Mesenchymal stem cell (in vitro differentiated cells and primary cell): ENCODE results near the gene ROPN1.

Experiments used
- DNase-seq: peaks from one replicate; pipeline ENCODE4 v3.0.0-alpha.2; 2013
- H2AFZ ChIP-seq: one replicate; pipeline ENCODE4 v1.6.1; 2013; ENCODE audit warnings: low read depth, mild to moderate bottlenecking, control low read depth, inconsistent platforms, low read length, moderate library complexity
- H2AK5ac ChIP-seq: 2 replicates; pipeline ENCODE4 v1.6.1; 2013; ENCODE audit warnings: low read length, moderate library complexity, mild to moderate bottlenecking, inconsistent platforms; ENCODE audit not compliant: severe bottlenecking
- H2BK120ac ChIP-seq: one replicate; pipeline ENCODE4 v1.6.1; 2013; ENCODE audit warnings: low read depth, mild to moderate bottlenecking, inconsistent platforms, low read length, moderate library complexity
- H2BK12ac ChIP-seq, 2 experiments: one replicate each; pipeline ENCODE4 v1.6.1; 2013; ENCODE audit warnings: inconsistent platforms in 2 of 2, low read length in 2 of 2, mild to moderate bottlenecking in 2 of 2, moderate library complexity in 2 of 2, control low read depth in 1 of 2
- H2BK15ac ChIP-seq: one replicate; pipeline ENCODE4 v1.6.1; 2013; ENCODE audit warnings: mild to moderate bottlenecking, low read depth, inconsistent platforms; ENCODE audit not compliant: poor library complexity, severe bottlenecking
- H2BK5ac ChIP-seq: 2 replicates; pipeline ENCODE4 v1.6.1; 2013; ENCODE audit warnings: low read depth, mild to moderate bottlenecking, low read length, control low read depth, inconsistent platforms; ENCODE audit not compliant: poor library complexity, severe bottlenecking
- H3K14ac ChIP-seq, 2 experiments: one replicate each; pipeline ENCODE4 v1.6.1; 2013; ENCODE audit warnings: inconsistent platforms in 2 of 2, low read length in 2 of 2, control low read depth in 1 of 2, mild to moderate bottlenecking in 1 of 2, moderate library complexity in 1 of 2
- H3K18ac ChIP-seq, 2 experiments: one replicate each; pipeline ENCODE4 v1.6.1; 2013; ENCODE audit warnings: inconsistent platforms in 2 of 2, low read length in 2 of 2, control low read depth in 1 of 2, low read depth in 1 of 2, mild to moderate bottlenecking in 1 of 2
- H3K23ac ChIP-seq, 2 experiments: one replicate each; pipeline ENCODE4 v1.6.1; 2013; ENCODE audit warnings: inconsistent platforms in 2 of 2, low read length in 2 of 2, mild to moderate bottlenecking in 2 of 2, moderate library complexity in 2 of 2, control low read depth in 1 of 2
- H3K27ac ChIP-seq: 2 replicates; pipeline ENCODE4 v1.5.1; 2013; ENCODE audit warnings: mild to moderate bottlenecking, moderate library complexity, low read length, control low read depth, inconsistent platforms; ENCODE audit not compliant: poor library complexity, severe bottlenecking
- H3K27me3 ChIP-seq, 2 experiments: 2 replicates each; pipeline versions ENCODE4 v1.6.1 to v1.7.0; 2013; ENCODE audit warnings: low read length in 2 of 2, mild to moderate bottlenecking in 2 of 2, moderate library complexity in 2 of 2, control low read depth in 1 of 2, inconsistent platforms in 1 of 2; ENCODE audit not compliant: control insufficient read depth in 1 of 2, insufficient read depth in 1 of 2
- H3K36me3 ChIP-seq, 2 experiments: 2 replicates each; pipeline versions ENCODE4 v1.6.1 to v1.7.0; 2013; ENCODE audit warnings: low read length in 2 of 2, control low read depth in 1 of 2, inconsistent platforms in 1 of 2, low read depth in 1 of 2, mild to moderate bottlenecking in 1 of 2; ENCODE audit not compliant: insufficient read depth in 2 of 2, control insufficient read depth in 1 of 2
- H3K4ac ChIP-seq, 2 experiments: one replicate each; pipeline ENCODE4 v1.6.1; 2013; ENCODE audit warnings: inconsistent platforms in 2 of 2, low read length in 2 of 2, mild to moderate bottlenecking in 2 of 2, moderate library complexity in 2 of 2, control low read depth in 1 of 2, low read depth in 1 of 2
- H3K4me1 ChIP-seq: 2 replicates; pipeline ENCODE4 v1.6.1; 2013; ENCODE audit warnings: low read depth, low read length, control low read depth; ENCODE audit not compliant: control insufficient read depth, insufficient read depth
- H3K4me2 ChIP-seq: 2 replicates; pipeline ENCODE4 v1.6.1; 2013; ENCODE audit warnings: low read length, mild to moderate bottlenecking, inconsistent platforms; ENCODE audit not compliant: poor library complexity, severe bottlenecking
- H3K4me3 ChIP-seq, 2 experiments: 2 replicates each; pipeline versions ENCODE4 v1.5.1 to v1.7.0; 2013; ENCODE audit warnings: low read length in 2 of 2, mild to moderate bottlenecking in 2 of 2, control low read depth in 1 of 2, low read depth in 1 of 2; ENCODE audit not compliant: insufficient read depth in 1 of 2
- H3K79me1 ChIP-seq: replicated peaks from 2 replicates; pipeline ENCODE4 v1.6.1; 2013; ENCODE audit warnings: mild to moderate bottlenecking, control low read depth, low read length, inconsistent platforms; ENCODE audit not compliant: poor library complexity, severe bottlenecking
- H3K9ac ChIP-seq: 2 replicates; pipeline ENCODE4 v1.7.0; 2013; ENCODE audit warnings: mild to moderate bottlenecking, low read length, moderate library complexity
- H3K9me3 ChIP-seq: 2 replicates; pipeline ENCODE4 v1.7.0; 2013; ENCODE audit warnings: mild to moderate bottlenecking, low read length; ENCODE audit not compliant: control insufficient read depth
- H4K8ac ChIP-seq: one replicate; pipeline ENCODE4 v1.6.1; 2013; ENCODE audit warnings: inconsistent platforms, mild to moderate bottlenecking, low read length, moderate library complexity
- H4K91ac ChIP-seq: one replicate; pipeline ENCODE4 v1.6.1; 2013; ENCODE audit warnings: mild to moderate bottlenecking, low read length, inconsistent platforms
- WGBS: methylation state at CpG from one replicate; pipeline ENCODE4 v1.1.7; 2013; ENCODE audit warnings: mixed read lengths; 5-methylcytosine and 5-hydroxymethylcytosine counted together

Gene ROPN1

GRCh38 chr3:123951522-123952447, 40.1 kb downstream of the ROPN1 start:
- H3K4ac ChIP-seq, result no peak overlapping the region
- over 99% methylated on average over 5 of the region's 6 CpGs for WGBS

GRCh38 chr3:123949641-123950040, 42.3 kb downstream of the ROPN1 start:
- Histone ChIP-seq H4K8ac (no peak overlapping the region), H2BK12ac (no peak overlapping the region), H3K79me1 (peaks cover 12% of the 10 kb centered on the region), H3K9ac (no peak overlapping the region), H2AFZ (no peak overlapping the region), H3K23ac (no peak overlapping the region), H3K27me3 (no peaks in the 10 kb centered on the region), H3K9me3 (no peaks in the 10 kb centered on the region), H4K91ac (no peak overlapping the region), H3K18ac (no peak overlapping the region), H3K4me2 (no peak overlapping the region), H3K27ac (no peak overlapping the region), H3K4ac (no peak overlapping the region), H2BK120ac (no peak overlapping the region), H3K4me3 (no peak overlapping the region), H2AK5ac (no peak overlapping the region), H3K4me1 (no peaks in the 10 kb centered on the region), H3K36me3 (peaks cover 3 to 56% of the 10 kb centered on the region in 2 experiments), H2BK15ac (no peak overlapping the region), H3K14ac (no peak overlapping the region), H2BK5ac (no peak overlapping the region)
- WGBS, result 93% methylated on average over 1 of the region's 2 CpGs
- peak; percentile 39 for DNase-seq

More at GRCh38 chr3:123951522-123952447, 40.1 kb downstream of the ROPN1 start:
- H2BK120ac ChIP-seq, result no peak overlapping the region
- DNase-seq, result no peak
- H3K9me3 ChIP-seq, result no peaks in the 10 kb centered on the region
- no peaks in the 10 kb centered on the region for H3K27me3 ChIP-seq
- H2BK5ac ChIP-seq, result no peak overlapping the region
- H3K36me3 ChIP-seq, result peaks cover 3 to 56% of the 10 kb centered on the region in 2 experiments
- H2BK15ac ChIP-seq, result no peak overlapping the region
- no peak overlapping the region for H3K18ac ChIP-seq
- H3K4me3 ChIP-seq, result no peak overlapping the region
- no peak overlapping the region for H3K9ac ChIP-seq
- H3K14ac ChIP-seq, result no peak overlapping the region
- no peak overlapping the region for H3K23ac ChIP-seq
- H2AK5ac ChIP-seq, result no peak overlapping the region
- no peak overlapping the region for H3K27ac ChIP-seq
- H3K79me1 ChIP-seq, result peaks cover 16% of the 10 kb centered on the region
- no peak overlapping the region for H4K91ac ChIP-seq
- H2AFZ ChIP-seq, result no peak overlapping the region
- H3K4me2 ChIP-seq, result no peak overlapping the region
- H2BK12ac ChIP-seq, result no peak overlapping the region
- H4K8ac ChIP-seq, result no peak overlapping the region
- no peaks in the 10 kb centered on the region for H3K4me1 ChIP-seq

GRCh38 chr3:123948449-123948848, 43.5 kb downstream of the ROPN1 start:
- no peak overlapping the region for H3K4ac ChIP-seq
- no peak overlapping the region for H3K27ac ChIP-seq
- H3K9me3 ChIP-seq, result no peaks in the 10 kb centered on the region
- H3K18ac ChIP-seq, result no peak overlapping the region
- H3K79me1 ChIP-seq, result peaks cover 17% of the 10 kb centered on the region
- no peak overlapping the region for H3K23ac ChIP-seq
- DNase-seq, result no peak
- H4K91ac ChIP-seq, result no peak overlapping the region
- H2BK12ac ChIP-seq, result no peak overlapping the region
- H3K4me3 ChIP-seq, result no peak overlapping the region
- H2BK120ac ChIP-seq, result no peak overlapping the region
- no peak overlapping the region for H3K14ac ChIP-seq
- WGBS, result 100% methylated on average over 3 of the region's 9 CpGs
- H3K4me1 ChIP-seq, result no peaks in the 10 kb centered on the region
- H3K27me3 ChIP-seq, result no peaks in the 10 kb centered on the region
- H2BK5ac ChIP-seq, result no peak overlapping the region
- no peak overlapping the region for H3K9ac ChIP-seq
- no peak overlapping the region for H3K4me2 ChIP-seq
- H2BK15ac ChIP-seq, result no peak overlapping the region
- no peak overlapping the region for H4K8ac ChIP-seq
- H3K36me3 ChIP-seq, result peaks cover 13 to 57% of the 10 kb centered on the region in 2 experiments
- H2AK5ac ChIP-seq, result no peak overlapping the region
- H2AFZ ChIP-seq, result no peak overlapping the region

GRCh38 chr3:123947482-123947881, 44.4 kb downstream of the ROPN1 start:
- DNase-seq, result no peak
- peaks cover 9 to 50% of the 10 kb centered on the region in 2 experiments for H3K36me3 ChIP-seq
- H4K91ac ChIP-seq, result no peak overlapping the region
- no peak overlapping the region for H3K14ac ChIP-seq
- H2BK15ac ChIP-seq, result no peak overlapping the region
- H3K27ac ChIP-seq, result no peak overlapping the region
- no peaks in the 10 kb centered on the region for H3K9me3 ChIP-seq
- H2AK5ac ChIP-seq, result no peak overlapping the region
- no peak overlapping the region for H2BK12ac ChIP-seq
- no peak overlapping the region for H2AFZ ChIP-seq
- H3K9ac ChIP-seq, result no peak overlapping the region
- no peak overlapping the region for H3K4me3 ChIP-seq
- H3K18ac ChIP-seq, result no peak overlapping the region
- H2BK5ac ChIP-seq, result no peak overlapping the region
- no peak overlapping the region for H4K8ac ChIP-seq
- no peak overlapping the region for H3K4ac ChIP-seq
- H3K4me1 ChIP-seq, result no peaks in the 10 kb centered on the region
- no peak overlapping the region for H3K4me2 ChIP-seq
- H3K23ac ChIP-seq, result no peak overlapping the region
- peaks cover 17% of the 10 kb centered on the region for H3K79me1 ChIP-seq
- no peaks in the 10 kb centered on the region for H3K27me3 ChIP-seq
- no peak overlapping the region for H2BK120ac ChIP-seq
